Nephron (organoid): ENCODE data around the gene ITGB1BP1.

Source experiments
- H3K27ac Mint-ChIP-seq, 3 experiments: 2 replicates each; pipeline ENCODE4 v1.8.0; 2020; ENCODE audit warnings: mixed read lengths in 3 of 3, mild to moderate bottlenecking in 2 of 3, moderate library complexity in 1 of 3
- H3K27me3 Mint-ChIP-seq: 2 replicates; pipeline ENCODE4 v1.8.0; 2021; ENCODE audit warnings: low read depth, mild to moderate bottlenecking, moderate library complexity, mixed read lengths
- H3K36me3 Mint-ChIP-seq: 2 replicates; pipeline ENCODE4 v1.8.0; 2020; ENCODE audit warnings: low read depth, mixed read lengths
- H3K4me1 Mint-ChIP-seq: 2 replicates; pipeline ENCODE4 v1.8.0; 2020; ENCODE audit warnings: mixed read lengths
- H3K4me3 Mint-ChIP-seq, 3 experiments: 2 replicates each; pipeline ENCODE4 v1.8.0; 2020; ENCODE audit warnings: mild to moderate bottlenecking in 3 of 3, mixed read lengths in 3 of 3, moderate library complexity in 2 of 3
- H3K9me3 Mint-ChIP-seq: 2 replicates; pipeline ENCODE4 v1.8.0; 2020; ENCODE audit warnings: mixed read lengths
- CTCF ChIP-seq, 3 experiments: fragments of 200-600 bp; sonication (generic); IDR thresholded peaks; one replicate each; pipeline ENCODE4 v1.5.0; 2021; ENCODE audit warnings: antibody characterized with exemption in 3 of 3; ENCODE audit not compliant: unreplicated experiment in 3 of 3

Gene ITGB1BP1

DNA sequence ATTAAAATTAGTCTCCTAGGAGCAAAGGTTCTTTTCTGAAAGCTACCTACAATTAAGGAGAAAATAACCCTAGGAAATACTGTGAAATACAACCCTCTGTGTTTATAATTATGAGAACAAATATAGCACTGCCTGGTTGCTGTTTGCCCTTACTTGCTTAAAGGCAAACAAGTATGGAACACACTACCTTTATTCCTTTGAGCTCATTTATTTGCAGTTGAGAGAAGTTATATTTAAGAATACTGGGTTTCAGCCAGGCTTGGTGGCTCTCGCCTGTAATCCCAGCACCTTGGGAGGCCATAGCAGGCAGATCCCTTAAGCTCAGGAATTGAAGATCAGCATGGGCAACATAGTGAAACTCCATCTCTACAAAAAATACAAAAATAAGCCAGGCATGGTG lies 27.9 kb upstream of the ITGB1BP1 start:
- Mint-ChIP-seq H3K9me3 (no peaks in the 10 kb centered on the region), H3K27me3 (no peaks in the 10 kb centered on the region), H3K36me3 (peaks cover 49% of the 10 kb centered on the region), H3K27ac (no peak overlapping the region), H3K4me1 (no peaks in the 10 kb centered on the region), H3K4me3 (no peak overlapping the region)
- TF ChIP-seq CTCF (IDR thresholded peaks at IDR 0.05; ENCODE audit: unreplicated experiment in 3 of 3): no peak

DNA sequence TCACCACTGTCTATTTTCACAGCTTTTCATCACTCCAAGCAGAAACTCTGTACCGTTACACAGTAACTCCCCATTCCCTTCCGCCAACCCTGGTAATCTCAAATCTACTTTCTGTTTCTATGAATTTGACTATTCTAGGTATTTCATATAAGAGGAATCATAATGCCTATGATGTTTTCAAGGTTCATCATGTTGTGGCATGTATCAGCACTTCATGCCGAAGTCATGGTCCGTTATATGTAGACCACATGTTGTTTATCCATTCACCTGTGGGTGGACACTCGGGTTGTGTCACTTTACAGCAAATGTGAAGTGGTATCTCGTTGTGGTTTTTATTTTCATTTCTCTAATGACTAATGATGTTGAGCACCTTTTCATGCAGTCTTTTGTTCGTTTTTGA lies 21.8 kb upstream of the ITGB1BP1 start:
- H3K36me3 Mint-ChIP-seq: peaks cover 55% of the 10 kb centered on the region
- no peaks in the 10 kb centered on the region for H3K27me3 Mint-ChIP-seq
- H3K4me3 Mint-ChIP-seq: no peak overlapping the region
- TF ChIP-seq CTCF (IDR thresholded peaks at IDR 0.05; ENCODE audit: unreplicated experiment in 3 of 3): no peak
- H3K4me1 Mint-ChIP-seq: peaks cover 8% of the 10 kb centered on the region
- peak overlapping the region in 1 of 3 experiments; percentile 29 for H3K27ac Mint-ChIP-seq
- H3K9me3 Mint-ChIP-seq: no peaks in the 10 kb centered on the region

DNA sequence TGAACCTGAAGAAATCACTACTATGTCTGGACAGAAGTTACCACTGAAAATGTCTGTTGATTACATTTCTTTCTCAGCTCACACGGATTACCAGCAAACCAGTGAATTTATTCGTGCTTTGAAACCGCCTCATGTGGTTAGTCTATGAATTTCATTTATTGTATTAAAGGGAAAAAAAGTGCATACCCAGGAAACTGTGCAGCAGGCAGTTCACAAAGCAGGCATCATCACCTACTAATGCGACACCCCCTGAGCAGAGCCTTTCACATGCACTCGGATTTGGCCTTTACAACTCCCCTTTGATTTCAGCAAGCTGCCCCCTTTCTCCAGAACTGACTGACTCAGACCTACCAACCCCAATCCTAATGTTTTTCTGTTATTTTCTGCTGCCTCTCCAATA lies 20.2 kb upstream of the ITGB1BP1 start:
- no peak overlapping the region for H3K27ac Mint-ChIP-seq
- H3K9me3 Mint-ChIP-seq: no peaks in the 10 kb centered on the region
- no peak overlapping the region for H3K4me3 Mint-ChIP-seq
- peaks cover 59% of the 10 kb centered on the region for H3K36me3 Mint-ChIP-seq
- TF ChIP-seq CTCF (IDR thresholded peaks at IDR 0.05; ENCODE audit: unreplicated experiment in 3 of 3): no peak
- peaks cover 8% of the 10 kb centered on the region for H3K4me1 Mint-ChIP-seq
- no peaks in the 10 kb centered on the region for H3K27me3 Mint-ChIP-seq

GRCh38 chr2:9441556-9441955 lies 18.2 kb upstream of the ITGB1BP1 start:
- H3K27me3 Mint-ChIP-seq: no peaks in the 10 kb centered on the region
- peaks cover 8% of the 10 kb centered on the region for H3K4me1 Mint-ChIP-seq
- H3K9me3 Mint-ChIP-seq: no peaks in the 10 kb centered on the region
- H3K36me3 Mint-ChIP-seq: peaks cover 63% of the 10 kb centered on the region
- peak overlapping the region in 2 of 3 experiments; percentile 79 to 88 for H3K27ac Mint-ChIP-seq
- no peak overlapping the region for H3K4me3 Mint-ChIP-seq
- TF ChIP-seq CTCF (IDR thresholded peaks at IDR 0.05; ENCODE audit: unreplicated experiment in 3 of 3): no peak

DNA sequence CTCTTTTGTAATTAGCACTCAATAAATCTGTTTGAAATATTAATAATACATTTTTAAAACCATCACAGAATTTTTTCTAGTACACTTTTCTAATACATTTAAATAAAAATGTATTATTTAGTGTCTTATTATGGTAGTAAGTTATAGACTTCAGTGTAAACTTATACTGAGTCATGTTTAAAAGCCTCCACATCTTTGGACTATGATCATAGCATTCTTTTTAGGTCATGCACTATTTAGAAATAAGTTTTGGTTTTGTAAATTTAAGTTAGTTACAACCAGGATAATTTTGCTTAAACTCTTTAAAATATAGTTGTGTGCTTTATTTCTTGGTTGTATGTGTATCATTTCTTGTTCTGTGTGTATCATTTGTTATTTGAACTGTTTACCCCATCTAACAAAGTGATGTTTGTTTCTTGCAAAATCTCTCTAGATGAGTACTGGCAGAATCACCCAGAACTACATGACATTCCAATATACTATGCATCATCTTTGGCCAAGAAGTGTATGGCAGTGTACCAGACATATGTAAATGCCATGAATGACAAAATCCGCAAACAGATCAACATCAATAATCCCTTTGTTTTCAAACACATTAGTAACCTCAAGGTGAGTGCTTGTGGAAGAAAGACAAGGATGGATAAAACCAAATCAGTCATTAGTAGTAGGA lies 16.9 kb upstream of the ITGB1BP1 start:
- no peaks in the 10 kb centered on the region for H3K9me3 Mint-ChIP-seq
- peak overlapping the region in 1 of 3 experiments; percentile 14 for H3K27ac Mint-ChIP-seq
- H3K36me3 Mint-ChIP-seq: peaks cover 62% of the 10 kb centered on the region
- TF ChIP-seq CTCF (IDR thresholded peaks at IDR 0.05; ENCODE audit: unreplicated experiment in 3 of 3): no peak
- H3K4me1 Mint-ChIP-seq: peaks cover 8% of the 10 kb centered on the region
- no peaks in the 10 kb centered on the region for H3K27me3 Mint-ChIP-seq
- no peak overlapping the region for H3K4me3 Mint-ChIP-seq

GRCh38 chr2:9439536-9439935 lies 16.2 kb upstream of the ITGB1BP1 start:
- Mint-ChIP-seq H3K4me3 (no peak overlapping the region), H3K4me1 (peaks cover 8% of the 10 kb centered on the region), H3K27ac (no peak overlapping the region), H3K27me3 (no peaks in the 10 kb centered on the region), H3K9me3 (no peaks in the 10 kb centered on the region), H3K36me3 (peaks cover 64% of the 10 kb centered on the region)
- no peak for TF ChIP-seq CTCF (IDR thresholded peaks at IDR 0.05; ENCODE audit: unreplicated experiment in 3 of 3)
